Astrocyte (in vitro differentiated cells and primary cell): Measurements from ENCODE around the gene IKZF2. TPM values are rescaled to one million over a fixed set of nuclear protein-coding genes. Genes with fewer than 3 reads are reported as not detected.
A peak's percentile ranks its signal among the peaks of the same experiment; 100 is the strongest.

Experiments
- DNase-seq: peaks from one replicate; pipeline ENCODE4 v3.0.0-alpha.2; 2010; ENCODE audit warnings: low read depth
- FAIRE-seq: peaks from 2 replicates; lab custom pipeline; 2011; peaks lifted over from hg19 to GRCh38; lab: Jason Lieb, UNC
- H2AFZ ChIP-seq: 2 replicates; pipeline ENCODE4 v1.6.0; 2012; ENCODE audit warnings: low read depth, low read length, inconsistent platforms
- H3K27ac ChIP-seq: 2 replicates; pipeline ENCODE4 v1.5.1; 2011; ENCODE audit warnings: low read depth, low read length, inconsistent platforms
- H3K27me3 ChIP-seq: 2 replicates; pipeline ENCODE4 v1.6.0; 2011; ENCODE audit warnings: low read length, inconsistent platforms; ENCODE audit not compliant: insufficient read depth
- H3K36me3 ChIP-seq: 2 replicates; pipeline ENCODE4 v1.5.1; 2011; ENCODE audit warnings: low read length, inconsistent platforms; ENCODE audit not compliant: insufficient read depth
- H3K4me1 ChIP-seq: 2 replicates; pipeline ENCODE4 v1.5.1; 2011; ENCODE audit warnings: low read length, inconsistent platforms; ENCODE audit not compliant: insufficient read depth
- H3K4me2 ChIP-seq: 2 replicates; pipeline ENCODE4 v1.6.0; 2012; ENCODE audit warnings: low read length, inconsistent platforms
- H3K4me3 ChIP-seq: 2 replicates; pipeline ENCODE4 v1.5.1; 2011; ENCODE audit warnings: low read depth, mild to moderate bottlenecking, low read length, inconsistent platforms; ENCODE audit not compliant: insufficient read depth
- H3K79me2 ChIP-seq: 2 replicates; pipeline ENCODE4 v1.6.0; 2012; ENCODE audit warnings: mild to moderate bottlenecking, low read length, inconsistent platforms; ENCODE audit not compliant: insufficient read depth
- H3K9ac ChIP-seq: 2 replicates; pipeline ENCODE4 v1.6.0; 2012; ENCODE audit warnings: mild to moderate bottlenecking, low read length, inconsistent platforms
- H3K9me3 ChIP-seq: 2 replicates; pipeline ENCODE4 v1.5.1; 2012; ENCODE audit warnings: low read depth, mild to moderate bottlenecking, low read length, inconsistent platforms; ENCODE audit not compliant: insufficient read depth
- H4K20me1 ChIP-seq: 2 replicates; pipeline ENCODE4 v1.6.0; 2012; ENCODE audit warnings: low read length, inconsistent platforms; ENCODE audit not compliant: insufficient read depth
- H3K27ac Mint-ChIP-seq: one replicate; pipeline ENCODE4 v1.8.0; 2021; ENCODE audit warnings: mild to moderate bottlenecking, mixed read lengths; ENCODE audit not compliant: unreplicated experiment
- H3K27me3 Mint-ChIP-seq: one replicate; pipeline ENCODE4 v1.8.0; 2021; ENCODE audit warnings: low read depth, mixed read lengths; ENCODE audit not compliant: unreplicated experiment
- H3K36me3 Mint-ChIP-seq: one replicate; pipeline ENCODE4 v1.8.0; 2021; ENCODE audit warnings: low read depth, mixed read lengths; ENCODE audit not compliant: unreplicated experiment
- H3K4me1 Mint-ChIP-seq: one replicate; pipeline ENCODE4 v1.8.0; 2021; ENCODE audit warnings: low read depth, mixed read lengths; ENCODE audit not compliant: unreplicated experiment
- H3K4me3 Mint-ChIP-seq: one replicate; pipeline ENCODE4 v1.8.0; 2021; ENCODE audit warnings: mild to moderate bottlenecking, moderate library complexity, mixed read lengths; ENCODE audit not compliant: unreplicated experiment
- H3K9me3 Mint-ChIP-seq: one replicate; pipeline ENCODE4 v1.8.0; 2021; ENCODE audit warnings: mild to moderate bottlenecking, mixed read lengths; ENCODE audit not compliant: unreplicated experiment
- CTCF ChIP-seq: IDR thresholded peaks from 2 replicates; pipeline ENCODE4 v1.5.1; 2011; ENCODE audit warnings: low read depth, mild to moderate bottlenecking, inconsistent platforms, low read length, moderate library complexity; ENCODE audit not compliant: insufficient read depth
- EZH2 ChIP-seq: IDR thresholded peaks from 2 replicates; pipeline ENCODE4 v1.6.1; 2012; ENCODE audit warnings: mild to moderate bottlenecking, low read length, inconsistent platforms; ENCODE audit not compliant: insufficient read depth
- total RNA-seq: library from RNA; stranded (reverse); gene quantifications from 2 replicates; pipeline ENCODE4 v1.2.1, GENCODE V29; 2021

Gene IKZF2
- total RNA-seq, 1 donor from 2014 or later = 15.5 TPM

- no peaks in the 10 kb centered on the region for H3K27me3 Mint-ChIP-seq
- Histone ChIP-seq H3K36me3 (no peaks in the 10 kb centered on the region), H3K9ac (no peak overlapping the region), H3K79me2 (no peaks in the 10 kb centered on the region), H3K4me2 (no peak overlapping the region), H3K27ac (no peak overlapping the region), H2AFZ (no peak overlapping the region), H3K9me3 (no peaks in the 10 kb centered on the region), H4K20me1 (no peaks in the 10 kb centered on the region), H3K4me1 (no peaks in the 10 kb centered on the region), H3K4me3 (no peak overlapping the region), H3K27me3 (no peaks in the 10 kb centered on the region)
- no peak for FAIRE-seq
- DNase-seq = no peak
- no peaks in the 10 kb centered on the region for H3K9me3 Mint-ChIP-seq
- H3K4me1 Mint-ChIP-seq = peaks cover 19% of the 10 kb centered on the region
- TF ChIP-seq EZH2 (no peak), CTCF (no peak)
- no peaks in the 10 kb centered on the region for H3K36me3 Mint-ChIP-seq
- no peak overlapping the region for H3K27ac Mint-ChIP-seq
- no peak overlapping the region for H3K4me3 Mint-ChIP-seq
These were observed 87.3 kb downstream of the IKZF2 start for GRCh38 chr2:213064099-213064498.

- Histone ChIP-seq H3K4me2 (no peak overlapping the region), H3K36me3 (no peaks in the 10 kb centered on the region), H3K4me1 (no peaks in the 10 kb centered on the region), H3K79me2 (no peaks in the 10 kb centered on the region), H3K4me3 (no peak overlapping the region), H3K27me3 (no peaks in the 10 kb centered on the region), H2AFZ (no peak overlapping the region), H3K9ac (no peak overlapping the region), H3K9me3 (no peaks in the 10 kb centered on the region), H4K20me1 (no peaks in the 10 kb centered on the region), H3K27ac (no peak overlapping the region)
- peak; percentile 6 for DNase-seq
- Mint-ChIP-seq H3K27me3 (no peaks in the 10 kb centered on the region), H3K4me3 (no peak overlapping the region), H3K27ac (no peak overlapping the region), H3K36me3 (no peaks in the 10 kb centered on the region), H3K4me1 (no peaks in the 10 kb centered on the region), H3K9me3 (no peaks in the 10 kb centered on the region)
- no peak for FAIRE-seq
- TF ChIP-seq EZH2 = no peak
- TF ChIP-seq CTCF = no peak
These were observed 93.4 kb downstream of the IKZF2 start for GRCh38 chr2:213057977-213058376.

- TF ChIP-seq EZH2 (no peak), CTCF (no peak)
- H3K36me3 ChIP-seq = no peaks in the 10 kb centered on the region
- no peak overlapping the region for H3K27ac ChIP-seq
- H3K4me3 ChIP-seq = no peak overlapping the region
- Mint-ChIP-seq H3K27me3 (no peaks in the 10 kb centered on the region), H3K4me1 (no peaks in the 10 kb centered on the region), H3K27ac (no peak overlapping the region), H3K4me3 (no peak overlapping the region), H3K9me3 (peaks cover 6% of the 10 kb centered on the region), H3K36me3 (peaks cover 8% of the 10 kb centered on the region)
- H3K27me3 ChIP-seq = no peaks in the 10 kb centered on the region
- no peak overlapping the region for H2AFZ ChIP-seq
- no peaks in the 10 kb centered on the region for H3K4me1 ChIP-seq
- no peak for DNase-seq
- H3K9me3 ChIP-seq = no peaks in the 10 kb centered on the region
- H4K20me1 ChIP-seq = no peaks in the 10 kb centered on the region
- H3K9ac ChIP-seq = no peak overlapping the region
- H3K4me2 ChIP-seq = no peak overlapping the region
- FAIRE-seq = no peak
- H3K79me2 ChIP-seq = no peaks in the 10 kb centered on the region
These were observed 105.0 kb downstream of the IKZF2 start for GRCh38 chr2:213046431-213046830.
